WTC11 (cell line): ENCODE measurements around the gene TANC1. TPM values are rescaled to one million over a fixed set of nuclear protein-coding genes. Genes with fewer than 3 reads are reported as not detected.

Experiments used
- ATAC-seq: fragments of 200-7000 bp; cut with Tn5 transposase; 2 replicates; pipeline ENCODE4 v1.10.0; 2021; ENCODE audit warnings: mild to moderate bottlenecking, moderate library complexity
- CTCF ChIA-PET: fragments of 300-600 bp; sonication (Branson Sonifier 250); formaldehyde crosslinking; loops from one replicate; lab custom pipeline; 2021; ENCODE audit warnings: antibody characterized with exemption; lab: Charles Lee
- POLR2A ChIA-PET: fragments of 350-600 bp; sonication (Branson Sonifier 250); formaldehyde crosslinking; loops from one replicate; lab custom pipeline; 2021; ENCODE audit warnings: antibody characterized with exemption; lab: Charles Lee
- DNase-seq: peaks from one replicate; pipeline ENCODE4 v3.0.0; 2021; ENCODE audit warnings: low spot score
- H3K27ac Mint-ChIP-seq: 2 replicates; pipeline ENCODE4 v1.8.0; 2021; ENCODE audit warnings: mixed read lengths
- H3K27me3 Mint-ChIP-seq: 2 replicates; pipeline ENCODE4 v1.8.0; 2021; ENCODE audit warnings: low read depth, mild to moderate bottlenecking, moderate library complexity, mixed read lengths
- H3K36me3 Mint-ChIP-seq: 2 replicates; pipeline ENCODE4 v1.8.0; 2021; ENCODE audit warnings: mixed read lengths
- H3K4me1 Mint-ChIP-seq: 2 replicates; pipeline ENCODE4 v1.8.0; 2022; ENCODE audit warnings: mixed read lengths
- H3K4me3 Mint-ChIP-seq: 2 replicates; pipeline ENCODE4 v1.8.0; 2021; ENCODE audit warnings: mild to moderate bottlenecking, moderate library complexity, mixed read lengths
- H3K9me3 Mint-ChIP-seq: 2 replicates; pipeline ENCODE4 v1.8.0; 2021; ENCODE audit warnings: mixed read lengths
- ATF1 ChIP-seq: sonication (generic); formaldehyde crosslinking; IDR thresholded peaks from 2 replicates; pipeline ENCODE4 v1.8.1; 2023; ENCODE audit warnings: mild to moderate bottlenecking, moderate library complexity, missing genetic modification reagents
- CBFB ChIP-seq: sonication (generic); formaldehyde crosslinking; IDR thresholded peaks from 2 replicates; pipeline ENCODE4 v1.8.1; 2022; ENCODE audit warnings: mild to moderate bottlenecking, low read depth, missing genetic modification reagents
- CREM ChIP-seq: sonication (generic); formaldehyde crosslinking; IDR thresholded peaks from 2 replicates; pipeline ENCODE4 v1.8.1; 2022; ENCODE audit warnings: mild to moderate bottlenecking, missing genetic modification reagents, moderate library complexity
- ELF4 ChIP-seq: sonication (generic); formaldehyde crosslinking; IDR thresholded peaks from 2 replicates; pipeline ENCODE4 v1.8.1; 2022; ENCODE audit warnings: low read depth, mild to moderate bottlenecking, moderate library complexity, missing genetic modification reagents
- FOXJ3 ChIP-seq: sonication (generic); formaldehyde crosslinking; IDR thresholded peaks from 2 replicates; pipeline ENCODE4 v1.9.0; 2021; ENCODE audit warnings: missing genetic modification reagents, mild to moderate bottlenecking, borderline replicate concordance
- FOXK1 ChIP-seq: sonication (generic); formaldehyde crosslinking; IDR thresholded peaks from 2 replicates; pipeline ENCODE4 v1.8.0; 2022; ENCODE audit warnings: mild to moderate bottlenecking, moderate library complexity, missing genetic modification reagents
- GABPB1 ChIP-seq: sonication (generic); formaldehyde crosslinking; IDR thresholded peaks from 2 replicates; pipeline ENCODE4 v1.8.1; 2023; ENCODE audit warnings: mild to moderate bottlenecking, missing genetic modification reagents
- NR1H2 ChIP-seq: sonication (generic); formaldehyde crosslinking; IDR thresholded peaks from 2 replicates; pipeline ENCODE4 v1.9.0; 2021; ENCODE audit warnings: mild to moderate bottlenecking, moderate library complexity, missing genetic modification reagents
- PRRX2 ChIP-seq: fragments of 250-450 bp; sonication (Bioruptor Pico); IDR thresholded peaks from 2 replicates; pipeline ENCODE4 v1.8.0; 2021; ENCODE audit warnings: mild to moderate bottlenecking
- SMAD4 ChIP-seq: sonication (generic); formaldehyde crosslinking; IDR thresholded peaks from 2 replicates; pipeline ENCODE4 v1.8.0; 2022; ENCODE audit warnings: mild to moderate bottlenecking, missing genetic modification reagents
- SOX15 ChIP-seq: fragments of 250-450 bp; sonication (Bioruptor Pico); IDR thresholded peaks from 2 replicates; pipeline ENCODE4 v1.9.0; 2021; ENCODE audit warnings: mild to moderate bottlenecking
- ZNF138 ChIP-seq: sonication (generic); formaldehyde crosslinking; conservative IDR thresholded peaks from 2 replicates; pipeline ENCODE4 v1.8.1; 2022; ENCODE audit warnings: mild to moderate bottlenecking, moderate library complexity, missing genetic modification reagents
- total RNA-seq: library from RNA; stranded (reverse); gene quantifications from 3 replicates; pipeline ENCODE4 v1.2.3, GENCODE V29; 2021
- TF ChIP-seq, protein P1 (sequence below): sonication (generic); formaldehyde crosslinking; IDR thresholded peaks from 2 replicates; pipeline ENCODE4 v1.8.0; 2022; ENCODE audit warnings: missing genetic modification reagents
- TF ChIP-seq, protein P2 (sequence below): sonication (generic); formaldehyde crosslinking; IDR thresholded peaks from 2 replicates; pipeline ENCODE4 v1.8.0; 2022; ENCODE audit warnings: mild to moderate bottlenecking, missing genetic modification reagents
- TF ChIP-seq, protein P3 (sequence below): sonication (generic); formaldehyde crosslinking; IDR thresholded peaks from 2 replicates; pipeline ENCODE4 v1.8.1; 2022; ENCODE audit warnings: mild to moderate bottlenecking, missing genetic modification reagents, moderate library complexity, borderline replicate concordance
- TF ChIP-seq, protein P4 (sequence below): sonication (generic); formaldehyde crosslinking; IDR thresholded peaks from 2 replicates; pipeline ENCODE4 v1.8.1; 2023; ENCODE audit warnings: mild to moderate bottlenecking, missing genetic modification reagents, borderline replicate concordance
- TF ChIP-seq, protein P5 (sequence below): sonication (generic); formaldehyde crosslinking; IDR thresholded peaks from 2 replicates; pipeline ENCODE4 v1.8.0; 2022; ENCODE audit warnings: mild to moderate bottlenecking, missing genetic modification reagents

The TANC1 gene
- total RNA-seq, 1 experiment from 2014 or later = 11.6 TPM

DNA sequence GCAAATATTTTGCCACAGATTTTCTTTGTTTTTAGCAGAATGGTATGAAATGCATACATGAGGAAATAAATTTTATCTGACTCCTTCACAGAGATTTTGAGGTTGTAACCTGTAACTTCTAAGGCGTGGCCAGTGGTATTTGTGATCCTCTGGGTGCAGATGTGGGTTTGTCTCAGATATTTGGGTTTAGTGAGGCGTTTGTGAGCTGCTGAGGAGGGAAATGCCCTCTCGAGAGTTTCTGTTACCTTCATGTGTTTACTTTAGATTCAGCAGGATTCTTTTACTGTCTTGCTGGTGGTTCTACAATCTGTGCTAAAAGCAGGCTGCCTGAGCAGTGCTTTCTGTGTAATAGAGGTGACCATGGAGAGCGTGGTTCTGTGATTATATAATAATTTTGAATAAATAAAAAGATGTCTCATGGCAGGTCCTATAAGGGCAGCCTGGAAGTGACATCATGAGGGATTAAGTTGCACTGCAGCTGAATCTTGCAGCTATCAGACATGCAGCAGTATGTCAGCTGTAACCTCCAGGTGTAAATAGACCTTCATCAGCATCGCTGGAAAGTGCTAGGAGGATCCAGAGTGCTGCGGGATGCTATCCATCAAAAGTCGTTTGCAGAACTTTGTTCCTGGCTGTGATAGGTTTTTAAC, 34.1 kb downstream of the TANC1 start (continued):
- no peak for TF ChIP-seq ATF1 (CRISPR knock-in tag)
- TF ChIP-seq, protein P1, sequence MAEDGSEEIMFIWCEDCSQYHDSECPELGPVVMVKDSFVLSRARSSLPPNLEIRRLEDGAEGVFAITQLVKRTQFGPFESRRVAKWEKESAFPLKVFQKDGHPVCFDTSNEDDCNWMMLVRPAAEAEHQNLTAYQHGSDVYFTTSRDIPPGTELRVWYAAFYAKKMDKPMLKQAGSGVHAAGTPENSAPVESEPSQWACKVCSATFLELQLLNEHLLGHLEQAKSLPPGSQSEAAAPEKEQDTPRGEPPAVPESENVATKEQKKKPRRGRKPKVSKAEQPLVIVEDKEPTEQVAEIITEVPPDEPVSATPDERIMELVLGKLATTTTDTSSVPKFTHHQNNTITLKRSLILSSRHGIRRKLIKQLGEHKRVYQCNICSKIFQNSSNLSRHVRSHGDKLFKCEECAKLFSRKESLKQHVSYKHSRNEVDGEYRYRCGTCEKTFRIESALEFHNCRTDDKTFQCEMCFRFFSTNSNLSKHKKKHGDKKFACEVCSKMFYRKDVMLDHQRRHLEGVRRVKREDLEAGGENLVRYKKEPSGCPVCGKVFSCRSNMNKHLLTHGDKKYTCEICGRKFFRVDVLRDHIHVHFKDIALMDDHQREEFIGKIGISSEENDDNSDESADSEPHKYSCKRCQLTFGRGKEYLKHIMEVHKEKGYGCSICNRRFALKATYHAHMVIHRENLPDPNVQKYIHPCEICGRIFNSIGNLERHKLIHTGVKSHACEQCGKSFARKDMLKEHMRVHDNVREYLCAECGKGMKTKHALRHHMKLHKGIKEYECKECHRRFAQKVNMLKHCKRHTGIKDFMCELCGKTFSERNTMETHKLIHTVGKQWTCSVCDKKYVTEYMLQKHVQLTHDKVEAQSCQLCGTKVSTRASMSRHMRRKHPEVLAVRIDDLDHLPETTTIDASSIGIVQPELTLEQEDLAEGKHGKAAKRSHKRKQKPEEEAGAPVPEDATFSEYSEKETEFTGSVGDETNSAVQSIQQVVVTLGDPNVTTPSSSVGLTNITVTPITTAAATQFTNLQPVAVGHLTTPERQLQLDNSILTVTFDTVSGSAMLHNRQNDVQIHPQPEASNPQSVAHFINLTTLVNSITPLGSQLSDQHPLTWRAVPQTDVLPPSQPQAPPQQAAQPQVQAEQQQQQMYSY = no peak
- TF ChIP-seq ELF4 (CRISPR knock-in tag) = no peak
- TF ChIP-seq, protein P2, sequence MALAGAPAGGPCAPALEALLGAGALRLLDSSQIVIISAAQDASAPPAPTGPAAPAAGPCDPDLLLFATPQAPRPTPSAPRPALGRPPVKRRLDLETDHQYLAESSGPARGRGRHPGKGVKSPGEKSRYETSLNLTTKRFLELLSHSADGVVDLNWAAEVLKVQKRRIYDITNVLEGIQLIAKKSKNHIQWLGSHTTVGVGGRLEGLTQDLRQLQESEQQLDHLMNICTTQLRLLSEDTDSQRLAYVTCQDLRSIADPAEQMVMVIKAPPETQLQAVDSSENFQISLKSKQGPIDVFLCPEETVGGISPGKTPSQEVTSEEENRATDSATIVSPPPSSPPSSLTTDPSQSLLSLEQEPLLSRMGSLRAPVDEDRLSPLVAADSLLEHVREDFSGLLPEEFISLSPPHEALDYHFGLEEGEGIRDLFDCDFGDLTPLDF (CRISPR knock-in tag) = no peak
- TF ChIP-seq FOXJ3 (CRISPR knock-in tag) = no peak
- TF ChIP-seq SOX15 (CRISPR knock-in tag) = no peak
- no peak for TF ChIP-seq SMAD4 (CRISPR knock-in tag)
- TF ChIP-seq NR1H2 (CRISPR knock-in tag) = no peak
- TF ChIP-seq, protein P3, sequence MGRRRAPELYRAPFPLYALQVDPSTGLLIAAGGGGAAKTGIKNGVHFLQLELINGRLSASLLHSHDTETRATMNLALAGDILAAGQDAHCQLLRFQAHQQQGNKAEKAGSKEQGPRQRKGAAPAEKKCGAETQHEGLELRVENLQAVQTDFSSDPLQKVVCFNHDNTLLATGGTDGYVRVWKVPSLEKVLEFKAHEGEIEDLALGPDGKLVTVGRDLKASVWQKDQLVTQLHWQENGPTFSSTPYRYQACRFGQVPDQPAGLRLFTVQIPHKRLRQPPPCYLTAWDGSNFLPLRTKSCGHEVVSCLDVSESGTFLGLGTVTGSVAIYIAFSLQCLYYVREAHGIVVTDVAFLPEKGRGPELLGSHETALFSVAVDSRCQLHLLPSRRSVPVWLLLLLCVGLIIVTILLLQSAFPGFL (CRISPR knock-in tag) = no peak
- TF ChIP-seq CREM (CRISPR knock-in tag) = no peak
- TF ChIP-seq CBFB (CRISPR knock-in tag) = no peak
- TF ChIP-seq PRRX2 (CRISPR knock-in tag) = no peak

DNA sequence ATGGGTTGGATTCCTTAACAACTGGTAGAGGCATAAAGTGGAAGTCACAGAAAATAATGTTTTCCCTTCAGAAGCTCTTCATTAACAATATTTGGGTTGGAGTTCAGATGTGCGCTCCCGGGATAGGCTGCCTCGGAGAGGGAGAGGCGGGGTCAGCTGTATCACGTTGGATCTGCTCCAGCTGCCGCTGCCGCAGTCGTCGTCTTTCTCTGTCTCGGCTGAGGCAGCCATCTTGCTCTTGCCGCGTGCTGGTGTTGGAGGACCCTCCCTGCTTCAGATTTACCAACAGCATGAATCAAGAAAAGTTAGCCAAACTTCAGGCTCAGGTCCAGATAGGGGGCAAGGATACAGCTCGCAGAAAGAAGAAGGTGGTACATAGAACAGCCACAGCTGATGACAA, 35.1 kb downstream of the TANC1 start:
- Mint-ChIP-seq H3K9me3 (peaks cover 26% of the 10 kb centered on the region), H3K4me3 (no peak overlapping the region), H3K4me1 (no peaks in the 10 kb centered on the region), H3K36me3 (peaks cover 30% of the 10 kb centered on the region), H3K27me3 (peaks cover 3% of the 10 kb centered on the region; the same call in 1 of the 2 replicates), H3K27ac (no peak overlapping the region)
- TF ChIP-seq, protein P4, sequence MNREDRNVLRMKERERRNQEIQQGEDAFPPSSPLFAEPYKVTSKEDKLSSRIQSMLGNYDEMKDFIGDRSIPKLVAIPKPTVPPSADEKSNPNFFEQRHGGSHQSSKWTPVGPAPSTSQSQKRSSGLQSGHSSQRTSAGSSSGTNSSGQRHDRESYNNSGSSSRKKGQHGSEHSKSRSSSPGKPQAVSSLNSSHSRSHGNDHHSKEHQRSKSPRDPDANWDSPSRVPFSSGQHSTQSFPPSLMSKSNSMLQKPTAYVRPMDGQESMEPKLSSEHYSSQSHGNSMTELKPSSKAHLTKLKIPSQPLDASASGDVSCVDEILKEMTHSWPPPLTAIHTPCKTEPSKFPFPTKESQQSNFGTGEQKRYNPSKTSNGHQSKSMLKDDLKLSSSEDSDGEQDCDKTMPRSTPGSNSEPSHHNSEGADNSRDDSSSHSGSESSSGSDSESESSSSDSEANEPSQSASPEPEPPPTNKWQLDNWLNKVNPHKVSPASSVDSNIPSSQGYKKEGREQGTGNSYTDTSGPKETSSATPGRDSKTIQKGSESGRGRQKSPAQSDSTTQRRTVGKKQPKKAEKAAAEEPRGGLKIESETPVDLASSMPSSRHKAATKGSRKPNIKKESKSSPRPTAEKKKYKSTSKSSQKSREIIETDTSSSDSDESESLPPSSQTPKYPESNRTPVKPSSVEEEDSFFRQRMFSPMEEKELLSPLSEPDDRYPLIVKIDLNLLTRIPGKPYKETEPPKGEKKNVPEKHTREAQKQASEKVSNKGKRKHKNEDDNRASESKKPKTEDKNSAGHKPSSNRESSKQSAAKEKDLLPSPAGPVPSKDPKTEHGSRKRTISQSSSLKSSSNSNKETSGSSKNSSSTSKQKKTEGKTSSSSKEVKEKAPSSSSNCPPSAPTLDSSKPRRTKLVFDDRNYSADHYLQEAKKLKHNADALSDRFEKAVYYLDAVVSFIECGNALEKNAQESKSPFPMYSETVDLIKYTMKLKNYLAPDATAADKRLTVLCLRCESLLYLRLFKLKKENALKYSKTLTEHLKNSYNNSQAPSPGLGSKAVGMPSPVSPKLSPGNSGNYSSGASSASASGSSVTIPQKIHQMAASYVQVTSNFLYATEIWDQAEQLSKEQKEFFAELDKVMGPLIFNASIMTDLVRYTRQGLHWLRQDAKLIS (CRISPR knock-in tag) = no peak
- TF ChIP-seq, protein P5, sequence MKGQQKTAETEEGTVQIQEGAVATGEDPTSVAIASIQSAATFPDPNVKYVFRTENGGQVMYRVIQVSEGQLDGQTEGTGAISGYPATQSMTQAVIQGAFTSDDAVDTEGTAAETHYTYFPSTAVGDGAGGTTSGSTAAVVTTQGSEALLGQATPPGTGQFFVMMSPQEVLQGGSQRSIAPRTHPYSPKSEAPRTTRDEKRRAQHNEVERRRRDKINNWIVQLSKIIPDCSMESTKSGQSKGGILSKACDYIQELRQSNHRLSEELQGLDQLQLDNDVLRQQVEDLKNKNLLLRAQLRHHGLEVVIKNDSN (CRISPR knock-in tag) = no peak
- TF ChIP-seq SMAD4 (CRISPR knock-in tag) (no peak), ZNF138 (CRISPR knock-in tag) (no peak), FOXK1 (CRISPR knock-in tag) (no peak), GABPB1 (CRISPR knock-in tag) (no peak)
- DNase-seq = no peak
- ChIA-PET CTCF (no interaction called here), POLR2A (no interaction called here)
- ATAC-seq = no peak
